Effector memory CD4-positive, alpha-beta T cell (primary cell): ENCODE measurements around the gene VAPA.

Experiments
- DNase-seq, 3 donors: peaks; one replicate each; pipeline ENCODE4 v3.0.0-alpha.2; 2020
- H3K27ac ChIP-seq: 2 replicates; pipeline ENCODE4 v1.7.0; 2013; ENCODE audit warnings: mild to moderate bottlenecking, low read length, moderate library complexity; ENCODE audit not compliant: insufficient read depth, poor library complexity, severe bottlenecking
- H3K27me3 ChIP-seq: replicated peaks from 2 replicates; pipeline ENCODE4 v1.7.0; 2013; ENCODE audit warnings: mild to moderate bottlenecking, low read length; ENCODE audit not compliant: insufficient read depth, control insufficient read depth, poor library complexity, severe bottlenecking
- H3K36me3 ChIP-seq: 2 replicates; pipeline ENCODE4 v1.7.0; 2013; ENCODE audit warnings: mild to moderate bottlenecking, low read length, moderate library complexity; ENCODE audit not compliant: control insufficient read depth, insufficient read depth
- H3K4me1 ChIP-seq: 2 replicates; pipeline ENCODE4 v1.7.0; 2013; ENCODE audit warnings: low read length, mild to moderate bottlenecking; ENCODE audit not compliant: control insufficient read depth, insufficient read depth, poor library complexity, severe bottlenecking
- H3K4me3 ChIP-seq: 2 replicates; pipeline ENCODE4 v1.7.0; 2013; ENCODE audit warnings: low read length, low read depth, mild to moderate bottlenecking; ENCODE audit not compliant: insufficient read depth, poor library complexity, severe bottlenecking
- H3K9me3 ChIP-seq: 2 replicates; pipeline ENCODE4 v1.7.0; 2013; ENCODE audit warnings: mild to moderate bottlenecking, low read length, moderate library complexity; ENCODE audit not compliant: control insufficient read depth
- total RNA-seq, 3 donors: gene quantifications; one replicate each; lab custom pipeline; 2026; lab: John Stamatoyannopoulos, UW

VAPA gene, protein sequence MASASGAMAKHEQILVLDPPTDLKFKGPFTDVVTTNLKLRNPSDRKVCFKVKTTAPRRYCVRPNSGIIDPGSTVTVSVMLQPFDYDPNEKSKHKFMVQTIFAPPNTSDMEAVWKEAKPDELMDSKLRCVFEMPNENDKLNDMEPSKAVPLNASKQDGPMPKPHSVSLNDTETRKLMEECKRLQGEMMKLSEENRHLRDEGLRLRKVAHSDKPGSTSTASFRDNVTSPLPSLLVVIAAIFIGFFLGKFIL
- 121 to 179 (median 125) reads per million in 3 donors for total RNA-seq

DNA sequence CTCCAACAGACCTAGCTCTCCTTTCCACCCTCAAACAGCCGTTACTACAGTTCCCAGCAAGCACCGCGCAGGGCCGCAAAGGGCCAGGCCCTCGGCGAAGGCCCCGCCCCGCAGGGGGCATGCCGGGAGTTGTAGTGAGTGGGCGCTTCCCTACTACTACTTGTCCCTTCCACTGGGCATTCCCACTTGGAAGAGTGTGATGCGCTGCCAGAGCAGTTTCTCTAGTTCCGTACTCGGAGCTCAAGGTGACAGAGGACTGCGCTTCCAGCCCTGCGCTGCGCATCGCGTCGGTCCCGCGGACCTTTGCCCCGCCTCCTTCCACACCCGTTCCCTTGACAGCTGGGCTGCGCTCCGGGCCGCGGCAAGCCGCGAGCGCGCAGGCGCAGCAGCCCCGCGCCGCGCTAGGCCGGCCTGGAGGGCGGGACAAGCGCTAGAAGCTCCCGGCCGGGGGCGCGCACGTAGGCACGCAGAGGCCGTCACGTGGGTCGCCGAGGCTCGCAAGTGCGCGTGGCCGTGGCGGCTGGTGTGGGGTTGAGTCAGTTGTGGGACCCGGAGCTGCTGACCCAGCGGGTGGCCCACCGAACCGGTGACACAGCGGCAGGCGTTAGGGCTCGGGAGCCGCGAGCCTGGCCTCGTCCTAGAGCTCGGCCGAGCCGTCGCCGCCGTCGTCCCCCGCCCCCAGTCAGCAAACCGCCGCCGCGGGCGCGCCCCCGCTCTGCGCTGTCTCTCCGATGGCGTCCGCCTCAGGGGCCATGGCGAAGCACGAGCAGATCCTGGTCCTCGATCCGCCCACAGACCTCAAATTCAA, at the start of gene VAPA:
Gene VAPA (plus strand): TSS at position 491 of the 808 bp plus-strand sequence. CDS start 241 bp downstream, at position 732.
- Histone ChIP-seq H3K36me3 (no peaks in the 10 kb centered on the region), H3K4me3 (peak within 1 kb of the TSS; percentile 89), H3K9me3 (no peaks in the 10 kb centered on the region), H3K27me3 (no peaks in the 10 kb centered on the region), H3K4me1 (peaks cover 15% of the 10 kb centered on the region), H3K27ac (peak within 1 kb of the TSS; percentile 96)
- DNase-seq, result peak; percentile 79 to 89 (median 86)

DNA sequence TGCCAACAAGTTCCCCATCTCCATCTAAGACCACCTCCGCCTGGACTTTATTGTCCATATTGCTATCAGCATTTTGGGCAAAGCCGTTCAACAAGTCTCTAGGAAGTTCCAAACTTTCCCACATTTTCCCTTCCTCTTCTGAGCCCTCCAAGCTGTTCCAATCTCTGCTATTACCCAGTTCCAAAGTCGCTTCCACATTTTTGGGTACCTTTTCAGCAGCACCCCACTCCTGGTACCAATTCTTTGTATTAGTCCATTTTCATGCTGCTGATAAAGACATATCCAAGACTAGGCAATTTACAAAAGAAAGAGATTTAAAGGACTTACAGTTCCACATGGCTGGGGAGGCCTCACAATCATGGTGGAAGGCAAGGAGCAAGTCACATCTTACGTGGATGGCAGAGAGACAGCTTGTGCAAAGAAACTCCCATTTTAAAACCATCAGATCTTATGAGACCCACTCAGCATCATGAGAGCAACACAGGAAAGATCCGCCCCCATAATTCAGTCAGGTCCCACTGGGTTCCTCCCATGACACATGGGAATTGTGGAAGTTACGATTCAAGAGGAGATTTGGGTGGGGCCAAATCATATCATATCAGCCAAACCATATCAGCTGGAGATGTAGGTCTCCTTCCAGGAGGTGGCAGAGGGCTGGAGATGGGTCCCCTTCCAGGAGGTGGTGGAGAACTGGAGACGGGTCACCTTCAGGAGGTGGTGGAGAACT, 47.9 kb upstream of the VAPA start:
- Histone ChIP-seq H3K4me1 (no peaks in the 10 kb centered on the region), H3K9me3 (no peaks in the 10 kb centered on the region), H3K27me3 (no peaks in the 10 kb centered on the region), H3K4me3 (no peak overlapping the region), H3K36me3 (no peaks in the 10 kb centered on the region), H3K27ac (no peak overlapping the region)
- no peak for DNase-seq

DNA sequence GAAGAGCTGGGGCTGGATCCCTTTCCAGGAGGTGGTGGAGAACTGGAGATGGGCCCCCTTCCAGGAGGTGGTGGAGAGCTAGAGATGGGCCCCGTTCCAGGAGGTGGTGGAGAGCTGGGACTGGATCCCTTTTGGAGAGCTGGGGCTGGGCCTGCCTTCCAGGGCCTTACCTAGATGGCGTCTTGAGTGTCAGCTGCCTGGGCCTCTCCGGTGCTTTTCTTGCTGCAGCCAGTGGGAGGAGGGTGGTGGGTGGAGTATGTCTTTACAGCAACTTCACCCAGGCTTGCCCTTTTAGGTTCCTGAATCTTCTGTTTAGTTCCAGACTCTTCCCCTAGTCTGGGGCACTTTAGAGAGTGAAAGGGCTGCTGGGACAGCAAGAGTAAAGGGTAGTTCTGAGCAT, 47.2 kb upstream of the VAPA start:
- H3K9me3 ChIP-seq, result no peaks in the 10 kb centered on the region
- no peaks in the 10 kb centered on the region for H3K36me3 ChIP-seq
- H3K4me1 ChIP-seq, result no peaks in the 10 kb centered on the region
- DNase-seq, result no peak
- no peak overlapping the region for H3K4me3 ChIP-seq
- no peaks in the 10 kb centered on the region for H3K27me3 ChIP-seq
- no peak overlapping the region for H3K27ac ChIP-seq

DNA sequence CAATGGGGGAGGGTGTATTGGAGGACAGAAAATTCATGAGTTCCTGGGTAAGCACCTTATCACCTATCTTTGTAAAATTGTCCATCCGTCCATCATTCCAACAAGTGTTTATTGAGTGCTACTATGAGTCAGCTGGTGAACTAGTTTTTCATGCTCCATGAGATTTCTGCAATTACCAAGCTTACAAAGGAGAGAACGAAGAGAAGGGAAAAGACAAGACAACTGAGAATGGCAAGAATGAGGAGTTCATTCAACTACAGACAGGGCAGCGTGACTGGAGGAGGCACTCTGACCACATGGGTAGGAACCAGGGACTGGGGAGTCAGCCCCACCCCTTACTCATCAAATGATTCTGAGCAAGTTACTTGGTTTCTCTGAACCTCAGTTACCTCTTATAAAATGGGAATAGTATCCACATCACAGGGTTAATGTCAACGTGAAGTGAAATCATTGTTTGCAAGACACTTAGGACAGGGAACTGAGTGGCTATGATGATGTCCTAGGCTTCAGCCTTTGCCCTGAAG, 46.7 kb upstream of the VAPA start:
- Histone ChIP-seq H3K27me3 (no peaks in the 10 kb centered on the region), H3K27ac (no peak overlapping the region), H3K36me3 (no peaks in the 10 kb centered on the region), H3K4me1 (no peaks in the 10 kb centered on the region), H3K4me3 (no peak overlapping the region), H3K9me3 (no peaks in the 10 kb centered on the region)
- no peak for DNase-seq

DNA sequence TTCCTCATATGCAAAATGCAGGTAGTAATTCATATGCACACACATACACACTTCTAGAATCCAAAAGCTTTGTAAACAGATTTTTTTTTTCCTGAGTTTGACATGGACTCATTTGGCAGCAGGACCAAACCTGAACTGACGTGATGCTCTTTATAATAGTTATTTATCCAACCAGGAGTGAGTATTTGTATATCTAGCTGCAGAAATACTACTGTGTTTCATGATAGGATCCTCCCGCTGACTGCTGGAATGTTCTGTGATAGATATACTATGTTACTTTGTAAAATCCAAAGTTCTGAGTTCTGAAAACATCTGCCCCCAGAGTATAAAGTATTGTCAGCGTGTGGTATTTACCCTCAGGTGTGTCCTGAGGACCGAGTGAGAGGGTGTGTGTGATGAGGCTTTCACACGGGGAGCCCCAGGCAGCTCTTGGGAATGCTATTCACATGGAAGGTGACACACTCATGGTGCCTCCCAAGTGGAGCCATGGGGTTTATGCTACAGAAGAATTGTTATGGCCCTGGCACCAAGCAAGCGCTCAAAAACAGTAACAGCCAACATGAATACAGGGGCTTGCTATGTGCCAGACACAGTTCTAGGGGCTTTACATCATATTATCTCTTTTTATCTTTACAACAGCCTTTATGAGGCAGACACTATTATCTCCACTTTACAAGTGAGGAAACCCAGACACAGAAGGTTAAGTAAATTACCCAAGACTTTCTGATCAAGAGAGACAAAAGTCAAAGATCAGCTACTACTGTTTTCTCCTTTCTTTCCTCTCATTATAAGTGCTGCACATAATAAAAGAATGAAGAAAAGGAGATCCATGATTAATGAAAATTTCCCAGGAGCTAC, 44.7 kb upstream of the VAPA start:
- Histone ChIP-seq H3K4me3 (no peak overlapping the region), H3K27ac (no peak overlapping the region), H3K4me1 (no peaks in the 10 kb centered on the region), H3K36me3 (no peaks in the 10 kb centered on the region), H3K27me3 (no peaks in the 10 kb centered on the region), H3K9me3 (no peaks in the 10 kb centered on the region)
- no peak for DNase-seq

DNA sequence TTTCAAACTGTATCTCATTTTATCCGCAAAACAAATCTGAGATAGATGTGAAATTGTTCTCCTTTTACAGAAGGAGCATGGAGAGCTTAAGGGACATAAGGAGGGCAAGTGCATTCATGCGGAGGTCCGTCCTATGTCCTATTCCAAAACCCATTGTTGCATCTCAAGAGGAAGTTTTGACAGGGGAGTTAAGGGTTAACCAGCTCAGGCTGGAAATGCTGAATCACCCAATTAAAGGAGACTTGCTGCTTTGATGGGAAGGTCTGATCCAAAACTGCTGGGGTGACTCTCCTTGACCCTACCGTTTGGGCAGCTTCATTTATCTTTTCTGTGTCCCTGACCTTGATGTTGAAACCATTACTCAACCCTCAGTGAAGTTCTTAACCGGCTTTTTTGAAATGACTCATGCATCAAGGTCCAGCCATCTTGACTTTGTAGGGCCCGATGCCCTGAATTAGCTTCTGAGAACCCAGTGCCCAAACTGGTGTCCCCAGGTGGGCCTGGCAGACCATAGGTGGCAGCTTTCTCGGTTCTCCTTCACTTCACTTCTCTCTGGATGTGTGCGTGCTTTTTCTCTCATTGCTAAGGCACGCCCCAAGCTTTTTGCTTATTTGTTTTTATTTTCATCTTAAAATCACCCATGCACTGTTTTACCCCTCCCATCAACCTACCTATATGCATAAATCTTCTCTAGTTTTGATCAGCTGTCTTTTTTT, 43.9 kb upstream of the VAPA start:
- Histone ChIP-seq H3K27me3 (no peaks in the 10 kb centered on the region), H3K4me3 (no peak overlapping the region), H3K36me3 (no peaks in the 10 kb centered on the region), H3K9me3 (no peaks in the 10 kb centered on the region), H3K27ac (no peak overlapping the region), H3K4me1 (no peaks in the 10 kb centered on the region)
- DNase-seq, result no peak

DNA sequence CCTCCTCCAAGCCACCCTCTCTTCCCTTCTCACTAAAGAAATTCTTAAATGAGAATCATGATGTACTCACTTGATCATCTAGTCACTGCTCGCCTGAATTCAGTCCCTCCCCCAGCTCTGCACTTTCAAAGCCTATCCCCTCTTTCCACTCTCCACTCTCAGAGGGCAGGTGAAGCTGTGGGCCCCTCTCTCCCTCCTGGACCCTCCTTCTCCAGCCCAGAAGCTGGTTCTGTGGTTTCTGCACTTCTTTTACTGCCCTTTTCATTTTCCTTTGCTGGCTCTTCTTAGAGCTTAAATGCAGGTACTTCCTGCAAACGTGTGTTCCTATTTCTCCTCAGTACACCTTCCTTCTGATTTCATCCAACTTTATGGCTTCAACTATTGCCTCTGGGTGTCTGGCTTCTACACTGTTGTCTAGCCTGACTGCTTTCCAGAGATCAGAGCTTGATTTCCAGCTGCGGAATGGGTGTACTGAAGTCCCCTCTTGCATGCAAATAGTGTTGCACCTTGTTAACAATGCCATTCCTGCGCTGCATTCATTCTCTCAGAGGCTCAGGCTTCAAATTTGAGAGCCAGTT, 43.3 kb upstream of the VAPA start:
- Histone ChIP-seq H3K9me3 (no peaks in the 10 kb centered on the region), H3K4me1 (no peaks in the 10 kb centered on the region), H3K4me3 (no peak overlapping the region), H3K36me3 (no peaks in the 10 kb centered on the region), H3K27ac (no peak overlapping the region), H3K27me3 (no peaks in the 10 kb centered on the region)
- no peak for DNase-seq

DNA sequence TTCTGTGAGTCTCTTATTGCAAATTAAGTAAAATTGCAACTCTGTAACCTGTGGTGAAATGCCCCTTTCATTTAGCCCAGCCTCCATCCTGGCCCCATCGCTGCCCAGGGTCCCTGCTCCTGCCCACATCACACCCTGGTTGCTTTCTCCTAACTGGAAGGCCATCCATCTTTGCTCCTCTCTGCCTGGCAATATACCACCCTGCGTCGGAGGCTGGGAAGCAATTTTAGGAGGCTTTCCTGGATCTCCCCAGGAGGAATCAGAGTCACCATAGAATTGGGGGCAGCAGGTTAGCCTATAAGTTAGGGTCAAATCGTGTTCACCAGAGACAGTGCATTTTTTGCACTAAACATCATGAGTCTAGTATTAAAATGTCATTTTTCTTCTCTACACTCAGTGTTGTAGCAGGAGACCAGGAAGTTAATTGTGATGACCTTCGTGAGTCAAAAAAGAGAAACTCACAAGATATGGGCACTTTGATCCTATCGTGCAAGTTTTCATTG, 42.5 kb upstream of the VAPA start:
- no peaks in the 10 kb centered on the region for H3K36me3 ChIP-seq
- H3K4me1 ChIP-seq, result no peaks in the 10 kb centered on the region
- no peak overlapping the region for H3K4me3 ChIP-seq
- H3K27me3 ChIP-seq, result no peaks in the 10 kb centered on the region
- H3K9me3 ChIP-seq, result no peaks in the 10 kb centered on the region
- DNase-seq, result no peak
- no peak overlapping the region for H3K27ac ChIP-seq
